HPDE6-E6E7 (cell line): ENCODE results near the gene KISS1R.

Source experiments
- DNase-seq: peaks from one replicate; pipeline ENCODE4 v3.0.0; 2011; ENCODE audit warnings: missing footprints; ENCODE audit errors: extremely low spot score

Gene KISS1R

GRCh38 chr19:920051-920864 lies 3.1 kb downstream of the KISS1R start:
- no peak for DNase-seq

GRCh38 chr19:924553-925086 lies 7.5 kb downstream of the KISS1R start:
- DNase-seq, result no peak

- DNase-seq, result no peak
These were observed 8.0 kb downstream of the KISS1R start for GRCh38 chr19:925087-925525.

GRCh38 chr19:925526-926322 lies 8.6 kb downstream of the KISS1R start, which contains the start of gene ARID3A:
TSS of gene ARID3A (plus strand) at chr19:926035. CDS start at chr19:929529, 3,494 bp downstream.
- DNase-seq, result peak; percentile 69

GRCh38 chr19:926323-926588 lies 9.1 kb downstream of the KISS1R start:
- DNase-seq, result no peak

GRCh38 chr19:926589-927350 lies 9.6 kb downstream of the KISS1R start:
- DNase-seq, result no peak

GRCh38 chr19:927351-927779 lies 10.2 kb downstream of the KISS1R start:
- no peak for DNase-seq

- no peak for DNase-seq
These were observed 10.8 kb downstream of the KISS1R start for GRCh38 chr19:927780-928401.

- DNase-seq, result no peak
These were observed 11.5 kb downstream of the KISS1R start for GRCh38 chr19:928471-929202.

- no peak for DNase-seq
These were observed 12.2 kb downstream of the KISS1R start for GRCh38 chr19:929203-929890.

GRCh38 chr19:929891-930258 lies 12.7 kb downstream of the KISS1R start:
- no peak for DNase-seq

GRCh38 chr19:931860-932647 lies 14.9 kb downstream of the KISS1R start:
- no peak for DNase-seq

GRCh38 chr19:932648-933552 lies 15.8 kb downstream of the KISS1R start:
- peak; percentile 71 for DNase-seq

GRCh38 chr19:933553-933882 lies 16.4 kb downstream of the KISS1R start:
- no peak for DNase-seq

- DNase-seq, result no peak
These were observed 17.2 kb downstream of the KISS1R start for GRCh38 chr19:934197-934840.

- no peak for DNase-seq
These were observed 17.8 kb downstream of the KISS1R start for GRCh38 chr19:934865-935479.

GRCh38 chr19:936175-936546 lies 19.0 kb downstream of the KISS1R start:
- no peak for DNase-seq

- no peak for DNase-seq
These were observed 20.1 kb downstream of the KISS1R start for GRCh38 chr19:937259-937694.
